SJSA1 (cell line): ENCODE measurements around the gene C1QTNF6. TPM values are rescaled to one million over a fixed set of nuclear protein-coding genes. Genes with fewer than 3 reads are reported as not detected.

Experiments
- DNase-seq, 2 experiments: peaks; one replicate each; pipeline ENCODE4 v3.0.0-alpha.2; 2015 to 2020; ENCODE audit warnings: low spot score in 2 of 2, low read depth in 1 of 2
- H3K27ac ChIP-seq: fragments of 250-450 bp; sonication (Bioruptor Pico); 2 replicates; pipeline ENCODE4 v1.5.1; 2020; ENCODE audit warnings: mild to moderate bottlenecking, moderate library complexity
- H3K27me3 ChIP-seq: fragments of 250-450 bp; sonication (Bioruptor Pico); replicated peaks from 2 replicates; pipeline ENCODE4 v1.5.1; 2020; ENCODE audit warnings: mild to moderate bottlenecking, moderate library complexity
- H3K36me3 ChIP-seq: fragments of 250-450 bp; sonication (Bioruptor Pico); 2 replicates; pipeline ENCODE4 v1.5.1; 2020; ENCODE audit warnings: mild to moderate bottlenecking
- H3K4me1 ChIP-seq: fragments of 250-450 bp; sonication (Bioruptor Pico); replicated peaks from 2 replicates; pipeline ENCODE4 v1.6.1; 2021; ENCODE audit warnings: mild to moderate bottlenecking
- H3K4me3 ChIP-seq: fragments of 250-450 bp; sonication (Bioruptor Pico); 2 replicates; pipeline ENCODE4 v1.5.1; 2020; ENCODE audit warnings: mild to moderate bottlenecking
- H3K9me3 ChIP-seq: fragments of 250-450 bp; sonication (Bioruptor Pico); replicated peaks from 2 replicates; pipeline ENCODE4 v1.5.1; 2020; ENCODE audit warnings: mild to moderate bottlenecking
- total RNA-seq: library from RNA; depleted of rRNA; stranded (reverse); fragments of >200 nt; shearing (Covaris generic); gene quantifications from 2 replicates; pipeline ENCODE4 v1.2.3, GENCODE V29; 2014

C1QTNF6 gene
- total RNA-seq, 1 experiment from 2014 or later, result 3.4 TPM

- DNase-seq, result peak; percentile 64 to 74
- Histone ChIP-seq H3K27ac (0 out of 2 replicates have a peak overlapping the region, but pooled peaks have one; percentile 1), H3K4me3 (no peak overlapping the region), H3K4me1 (peaks cover 24% of the 10 kb centered on the region), H3K9me3 (no peaks in the 10 kb centered on the region), H3K36me3 (no peaks in the 10 kb centered on the region), H3K27me3 (no peaks in the 10 kb centered on the region)
Measured at GRCh38 chr22:37197451-37198257, 9.6 kb upstream of the C1QTNF6 start.

DNA sequence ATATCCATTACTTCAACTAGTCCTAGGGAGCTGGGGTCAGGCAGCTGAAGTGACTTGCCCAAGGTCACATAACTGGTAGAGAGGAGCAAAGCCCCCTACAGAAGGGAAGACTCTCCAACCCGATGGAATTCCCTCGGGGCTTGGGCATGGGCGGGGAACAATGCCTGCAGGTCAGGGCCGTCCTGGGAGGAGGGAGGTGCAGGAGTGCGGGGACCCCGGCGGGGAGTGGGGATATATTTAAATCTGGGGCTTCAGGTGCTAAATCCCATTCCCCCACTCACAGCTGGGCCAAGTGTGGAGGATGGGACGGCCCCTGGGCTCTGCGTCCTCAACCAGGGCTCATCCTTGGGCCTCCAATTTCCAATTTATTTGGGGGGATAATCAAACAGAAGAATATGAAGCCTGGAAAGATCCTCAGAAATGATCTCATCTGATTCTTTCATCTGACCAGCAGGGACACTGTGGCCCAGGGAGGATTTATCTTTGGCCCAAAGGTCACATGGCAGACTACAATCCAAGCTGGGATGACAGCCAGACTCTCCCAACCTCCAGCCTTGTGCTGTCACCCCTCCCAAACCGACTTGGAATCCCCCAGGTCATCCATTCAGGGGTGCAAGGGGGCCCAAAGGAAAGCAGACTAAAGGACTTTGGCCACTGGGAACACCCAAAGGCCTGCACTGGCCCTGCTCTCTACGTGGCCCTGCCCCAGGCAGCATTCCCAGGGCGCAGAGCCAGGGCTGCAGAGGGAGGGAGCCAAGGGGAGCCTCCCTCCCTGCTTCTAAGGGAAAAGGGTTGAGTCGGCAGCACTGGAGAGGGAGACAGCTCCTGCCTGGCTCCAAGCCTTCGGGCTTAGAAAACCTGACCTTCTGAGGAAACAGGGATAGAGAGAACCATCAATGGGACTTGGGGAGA is 8.7 kb upstream of the C1QTNF6 start:
- peak in 1 of 2 experiments; percentile 51 for DNase-seq
- no peaks in the 10 kb centered on the region for H3K36me3 ChIP-seq
- H3K9me3 ChIP-seq, result no peaks in the 10 kb centered on the region
- H3K4me1 ChIP-seq, result peaks cover 24% of the 10 kb centered on the region
- no peaks in the 10 kb centered on the region for H3K27me3 ChIP-seq
- no peak overlapping the region for H3K27ac ChIP-seq
- no peak overlapping the region for H3K4me3 ChIP-seq

GRCh38 chr22:37195921-37196320 is 7.9 kb upstream of the C1QTNF6 start:
- no peak overlapping the region for H3K4me3 ChIP-seq
- no peaks in the 10 kb centered on the region for H3K27me3 ChIP-seq
- no peaks in the 10 kb centered on the region for H3K36me3 ChIP-seq
- DNase-seq, result no peak
- peaks cover 24% of the 10 kb centered on the region for H3K4me1 ChIP-seq
- no peaks in the 10 kb centered on the region for H3K9me3 ChIP-seq
- H3K27ac ChIP-seq, result no peak overlapping the region

- Histone ChIP-seq H3K4me3 (no peak overlapping the region), H3K27ac (no peak overlapping the region), H3K4me1 (peaks cover 23% of the 10 kb centered on the region), H3K36me3 (no peaks in the 10 kb centered on the region), H3K9me3 (no peaks in the 10 kb centered on the region), H3K27me3 (no peaks in the 10 kb centered on the region)
- no peak for DNase-seq
Measured at GRCh38 chr22:37194750-37195149, 6.7 kb upstream of the C1QTNF6 start.

DNA sequence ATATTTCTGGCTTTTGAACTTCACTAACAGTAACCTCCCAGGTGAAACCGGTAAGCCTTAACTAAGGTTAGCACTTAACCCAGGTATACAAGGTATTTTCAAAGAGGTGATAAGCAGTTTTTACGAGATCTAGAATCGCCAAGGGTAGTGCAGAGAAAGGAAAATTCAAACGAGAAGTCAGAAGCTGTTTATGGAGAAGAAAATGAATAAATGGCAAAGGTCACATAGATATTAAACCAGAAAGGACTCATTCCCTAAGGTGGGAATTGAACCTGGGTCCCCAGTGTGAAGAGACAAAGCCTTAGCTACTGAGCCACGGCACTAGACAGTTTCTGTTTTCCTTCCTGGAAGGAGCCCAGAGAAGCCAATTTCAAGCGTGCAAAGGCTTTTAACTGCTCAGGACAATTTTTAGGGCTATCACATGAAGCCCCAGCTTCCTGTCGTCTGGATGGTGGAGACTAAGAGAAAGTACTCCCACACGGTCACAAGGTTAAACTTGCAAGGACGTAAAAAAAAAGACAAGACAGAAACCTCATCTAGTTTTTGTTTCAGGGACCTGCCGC is 5.7 kb upstream of the C1QTNF6 start:
- no peak overlapping the region for H3K27ac ChIP-seq
- peaks cover 25% of the 10 kb centered on the region for H3K4me1 ChIP-seq
- DNase-seq, result peak in 1 of 2 experiments; percentile 23
- H3K36me3 ChIP-seq, result no peaks in the 10 kb centered on the region
- H3K27me3 ChIP-seq, result no peaks in the 10 kb centered on the region
- no peak overlapping the region for H3K4me3 ChIP-seq
- no peaks in the 10 kb centered on the region for H3K9me3 ChIP-seq

- Histone ChIP-seq H3K4me3 (no peak overlapping the region), H3K4me1 (peaks cover 29% of the 10 kb centered on the region), H3K36me3 (no peaks in the 10 kb centered on the region), H3K27ac (no peak overlapping the region), H3K27me3 (no peaks in the 10 kb centered on the region), H3K9me3 (no peaks in the 10 kb centered on the region)
- DNase-seq, result no peak
Measured at GRCh38 chr22:37192741-37193140, 4.7 kb upstream of the C1QTNF6 start.

DNA sequence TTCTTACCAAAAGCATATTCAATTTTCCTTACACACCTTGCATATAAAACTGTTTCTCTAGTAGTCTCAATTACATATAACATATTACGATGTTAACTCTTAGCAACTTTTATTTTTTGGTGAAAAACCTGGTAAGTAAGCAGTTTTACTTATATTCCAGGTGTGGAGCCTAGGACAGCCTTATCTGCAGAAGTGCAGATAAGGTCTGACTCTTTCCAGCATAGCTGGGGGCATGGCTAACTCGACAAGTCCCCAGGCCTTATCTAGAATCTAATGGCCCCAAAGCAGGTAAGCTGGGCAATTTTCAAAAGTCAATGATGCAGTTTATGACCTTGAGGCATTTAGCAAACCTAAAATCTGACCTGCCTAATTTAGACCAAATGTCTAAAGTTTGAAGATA is 4.2 kb upstream of the C1QTNF6 start:
- no peak for DNase-seq
- H3K27me3 ChIP-seq, result no peaks in the 10 kb centered on the region
- H3K27ac ChIP-seq, result no peak overlapping the region
- H3K9me3 ChIP-seq, result no peaks in the 10 kb centered on the region
- peaks cover 29% of the 10 kb centered on the region for H3K4me1 ChIP-seq
- H3K4me3 ChIP-seq, result no peak overlapping the region
- H3K36me3 ChIP-seq, result no peaks in the 10 kb centered on the region

DNA sequence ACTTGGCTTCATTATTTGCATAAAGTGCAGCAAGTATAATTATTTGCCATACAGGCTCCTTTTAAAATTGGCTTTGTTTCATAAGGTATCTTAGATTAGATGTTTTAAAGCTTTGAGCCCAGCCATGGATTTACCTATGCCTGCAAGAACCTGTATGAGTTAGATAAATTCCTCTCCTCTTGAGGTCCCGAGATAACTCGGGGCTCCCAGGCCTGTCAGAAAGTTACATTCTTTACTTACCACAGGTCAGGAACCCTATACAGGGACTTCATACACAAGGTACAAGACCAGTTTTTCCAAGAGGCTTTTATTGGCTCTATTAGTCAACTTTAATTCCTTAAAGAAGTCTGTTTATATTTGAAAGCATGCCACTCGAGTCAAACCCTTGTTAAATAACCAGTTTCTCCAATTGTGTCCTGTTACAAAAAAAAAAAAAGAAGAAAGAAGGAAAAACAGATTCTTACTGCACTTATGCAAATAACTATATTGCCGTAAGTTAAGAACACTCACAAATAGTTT is 2.3 kb upstream of the C1QTNF6 start:
- H3K4me1 ChIP-seq, result peaks cover 33% of the 10 kb centered on the region
- no peak overlapping the region for H3K27ac ChIP-seq
- no peaks in the 10 kb centered on the region for H3K27me3 ChIP-seq
- H3K9me3 ChIP-seq, result no peaks in the 10 kb centered on the region
- no peak for DNase-seq
- H3K36me3 ChIP-seq, result no peaks in the 10 kb centered on the region
- H3K4me3 ChIP-seq, result no peak overlapping the region

DNA sequence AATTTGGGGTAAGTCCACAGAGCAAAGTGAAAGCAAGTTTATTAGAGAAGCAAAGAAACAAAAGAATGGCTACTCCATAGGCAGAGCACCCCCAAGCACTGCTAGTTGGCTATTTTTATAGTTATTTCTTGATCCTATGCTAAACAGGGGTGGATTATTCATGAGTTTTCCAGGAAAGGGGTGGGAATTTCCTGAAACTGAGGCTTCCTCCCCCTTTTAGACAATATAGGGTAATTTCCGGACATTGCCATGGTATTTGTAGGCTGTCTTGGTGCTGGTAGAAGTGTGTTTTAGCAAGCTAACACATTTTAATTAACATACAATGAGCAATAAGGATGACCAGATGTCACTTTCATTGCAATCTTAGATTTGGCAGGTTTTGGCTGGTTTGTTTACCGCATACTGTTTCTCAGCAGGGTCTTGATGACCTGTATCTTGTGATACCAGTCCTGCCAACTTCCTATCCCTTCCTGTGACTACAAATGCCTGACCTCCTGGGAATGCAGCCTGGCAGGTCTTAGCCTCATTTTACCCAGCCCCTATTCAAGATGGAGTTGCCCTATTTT is 937 bp upstream of the C1QTNF6 start:
- H3K4me1 ChIP-seq, result peaks cover 33% of the 10 kb centered on the region
- 0 out of 2 replicates have a peak overlapping the region, but pooled peaks have one; percentile 8 for H3K27ac ChIP-seq
- peak in 1 of 2 experiments; percentile 11 for DNase-seq
- H3K9me3 ChIP-seq, result no peaks in the 10 kb centered on the region
- no peaks in the 10 kb centered on the region for H3K27me3 ChIP-seq
- no peak overlapping the region for H3K4me3 ChIP-seq
- H3K36me3 ChIP-seq, result no peaks in the 10 kb centered on the region

DNA sequence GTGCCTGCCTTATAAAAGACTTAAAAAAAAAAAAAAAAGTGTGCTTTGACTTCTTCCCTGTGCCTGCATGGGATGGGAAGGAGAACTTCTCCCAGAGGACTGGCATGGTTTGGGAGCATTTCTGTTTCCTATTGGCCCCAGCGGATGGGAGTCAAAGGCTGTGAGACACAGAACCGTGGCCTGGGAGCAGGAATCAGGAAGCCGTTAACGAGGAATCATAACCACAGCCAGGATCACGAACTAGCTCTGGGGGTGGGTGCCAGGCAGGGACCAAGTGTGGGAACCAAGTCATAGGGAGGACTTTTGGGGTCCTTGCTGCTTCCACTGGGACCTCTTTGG is 526 bp downstream of the C1QTNF6 start:
- H3K27me3 ChIP-seq, result no peaks in the 10 kb centered on the region
- H3K9me3 ChIP-seq, result no peaks in the 10 kb centered on the region
- peaks cover 33% of the 10 kb centered on the region for H3K4me1 ChIP-seq
- H3K36me3 ChIP-seq, result no peaks in the 10 kb centered on the region
- peak overlapping the region; percentile 34 for H3K4me3 ChIP-seq
- DNase-seq, result peak in 1 of 2 experiments; percentile 60
- peak overlapping the region; percentile 62 for H3K27ac ChIP-seq

DNA sequence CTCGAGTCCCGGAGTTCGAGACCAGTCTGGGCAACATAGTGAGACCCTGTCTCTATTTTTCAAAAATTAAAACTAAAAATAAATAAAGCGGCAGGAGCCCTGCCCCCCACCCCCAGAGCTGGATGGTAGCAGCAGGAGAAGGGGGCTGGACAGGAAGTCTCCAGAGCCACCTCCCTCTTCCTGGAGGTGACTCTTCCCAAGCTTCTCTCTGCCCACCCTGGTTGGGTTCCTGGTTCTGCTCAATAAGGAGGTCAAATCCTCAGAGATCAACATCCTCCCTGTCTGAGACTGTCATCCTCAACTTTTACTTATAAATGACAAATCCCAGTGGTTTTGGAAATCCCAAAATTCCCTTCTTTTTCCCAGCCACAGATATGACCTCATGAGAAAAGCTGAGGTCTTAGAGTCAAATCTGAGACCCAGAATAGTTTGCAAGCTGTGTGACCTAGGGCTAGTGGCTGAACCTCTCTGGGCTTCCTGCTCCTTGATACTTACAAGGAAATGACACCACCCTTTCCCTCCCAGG is 987 bp downstream of the C1QTNF6 start:
- peak overlapping the region; percentile 62 for H3K27ac ChIP-seq
- peak in 1 of 2 experiments; percentile 20 for DNase-seq
- no peaks in the 10 kb centered on the region for H3K36me3 ChIP-seq
- peak overlapping the region; percentile 34 for H3K4me3 ChIP-seq
- no peaks in the 10 kb centered on the region for H3K9me3 ChIP-seq
- peaks cover 33% of the 10 kb centered on the region for H3K4me1 ChIP-seq
- H3K27me3 ChIP-seq, result no peaks in the 10 kb centered on the region

DNA sequence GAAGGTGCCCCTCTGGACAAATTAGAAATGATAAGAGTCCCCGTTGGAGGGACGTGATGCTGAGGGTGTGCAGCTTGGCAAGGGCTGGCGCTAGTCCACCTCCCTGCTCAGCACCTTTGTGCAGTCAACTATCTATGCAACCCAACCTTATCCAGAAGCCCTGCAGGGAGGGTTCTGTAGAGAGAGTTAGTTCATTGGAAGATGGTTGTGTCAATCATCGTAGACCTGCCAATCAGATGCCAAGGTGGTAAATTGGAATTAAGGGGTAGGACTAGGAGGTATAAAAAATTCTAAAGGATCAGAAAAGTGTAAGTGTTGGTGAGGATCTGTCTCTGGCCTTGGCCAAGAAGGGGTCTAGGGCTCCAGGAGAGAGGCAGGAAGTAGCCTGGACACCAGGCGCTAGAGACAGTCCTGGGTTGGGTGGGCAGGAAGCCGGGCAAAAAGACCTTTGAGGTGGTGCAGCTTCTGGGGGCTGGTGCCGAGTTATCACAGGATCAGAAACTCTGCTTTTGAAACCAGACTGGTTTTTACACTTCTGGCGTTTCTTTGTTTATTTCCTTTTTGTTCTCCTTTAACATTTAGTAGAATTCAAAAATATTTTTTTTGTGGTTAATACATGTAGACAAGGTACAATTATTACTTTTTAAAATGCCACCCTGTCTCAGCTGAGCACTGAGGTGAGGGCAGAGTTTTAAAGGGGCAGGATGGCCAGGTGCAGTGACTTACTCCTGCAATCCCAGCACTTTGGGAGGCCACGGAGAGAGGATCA is 1.6 kb downstream of the C1QTNF6 start:
- DNase-seq, result peak in 1 of 2 experiments; percentile 52
- Histone ChIP-seq H3K36me3 (no peaks in the 10 kb centered on the region), H3K4me1 (peaks cover 33% of the 10 kb centered on the region), H3K27me3 (no peaks in the 10 kb centered on the region), H3K4me3 (no peak overlapping the region), H3K27ac (no peak overlapping the region), H3K9me3 (no peaks in the 10 kb centered on the region)
